ENCODE measurements around the gene EIF3F. TPM values are rescaled to one million over a fixed set of nuclear protein-coding genes. Genes with fewer than 3 reads are reported as not detected.

Gene EIF3F
- total and polyA plus RNA-seq, 10 of the 15 experiments (the other 5 are each of a cell fraction or from before 2014, with no cell fraction given) = 81.3 to 461 (median 213) TPM

DNA sequence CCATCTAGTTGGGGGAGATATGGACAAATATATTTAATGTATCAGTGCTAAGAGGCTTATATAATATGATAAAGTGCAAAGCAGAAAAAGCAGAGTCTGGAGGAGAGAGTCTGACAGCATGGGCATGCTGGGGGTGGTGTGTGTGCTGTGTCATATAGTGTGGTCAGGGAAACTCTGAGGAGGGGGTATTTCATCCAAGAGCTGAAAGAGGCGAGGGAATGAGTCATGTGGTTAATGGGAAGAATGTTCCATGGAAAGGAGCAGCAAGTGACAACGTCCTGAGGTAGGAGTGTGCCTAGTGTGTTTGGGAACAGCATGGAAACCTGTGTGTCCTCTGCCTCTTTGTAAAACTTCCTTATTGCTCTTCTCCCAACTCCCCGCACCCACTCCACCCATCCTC, 38.0 kb downstream of the EIF3F start:
- no peak for DNase-seq (ENCODE audit: low read depth, low spot score)
- H3K9me3 ChIP-seq (replicated peaks; ENCODE audit: control insufficient read depth, insufficient read depth, low read length) = no peaks in the 10 kb centered on the region
- 3% methylated on average over 3 of the region's 3 CpGs for WGBS (ENCODE audit: insufficient coverage, insufficient replicate concordance, low lambda C conversion rate, missing lambda C conversion rate)
- no peak overlapping the region for H3K4me2 ChIP-seq (ENCODE audit: control insufficient read depth, insufficient read depth)
- no peak overlapping the region for H3K4me3 ChIP-seq
- ChIA-PET CTCF (no interaction called here), RAD21 (ENCODE audit: unreplicated experiment) (no interaction called here), POLR2A (no interaction called here), SMC1A (ENCODE audit: uncharacterized antibody, unreplicated experiment) (no interaction called here)
- no peaks in the 10 kb centered on the region for H4K20me1 ChIP-seq (ENCODE audit: control insufficient read depth, insufficient read depth)
- no peaks in the 10 kb centered on the region for H3K36me3 ChIP-seq (ENCODE audit: control insufficient read depth in 2 of 2, insufficient read depth in 2 of 2, low read length in 1 of 2)
- no peaks in the 10 kb centered on the region for H3K79me2 ChIP-seq (ENCODE audit: control insufficient read depth, insufficient read depth, low read length)
- intact Hi-C loops (cut with micrococcal nuclease; ENCODE audit: unreplicated experiment) = no loop called here
- H3K27ac ChIP-seq (ENCODE audit: control insufficient read depth, insufficient read depth) = no peak overlapping the region
- in situ Hi-C loops (cut with MboI) = no loop called here
- H3K27me3 ChIP-seq (replicated peaks in 1 of 2; ENCODE audit: control insufficient read depth in 2 of 2, insufficient read depth in 2 of 2, low read length in 1 of 2) = peaks cover 0 to 2% of the 10 kb centered on the region in 2 experiments; a peak in 2 of 4 replicates
- no peak overlapping the region for H2AFZ ChIP-seq (ENCODE audit: control insufficient read depth, low read depth, low read length)
- no peaks in the 10 kb centered on the region for H3K4me1 ChIP-seq (ENCODE audit: control insufficient read depth, insufficient read depth, low read length)
- no TSS peak for BruUV-seq (replicated peaks)
- H3K9ac ChIP-seq (ENCODE audit: control insufficient read depth, insufficient read depth, low read length) = no peak overlapping the region
- FAIRE-seq = no peak
- no peak for ATAC-seq
- TF ChIP-seq ZNF622 (IDR thresholded peaks at IDR 0.05) (no peak), YBX1 (IDR thresholded peaks at IDR 0.05) (no peak), NRF1 (conservative IDR thresholded peaks at IDR 0.05; ENCODE audit: low read depth, low read length) (no peak), SMARCA5 (IDR thresholded peaks at IDR 0.05) (no peak), YY1 (IDR thresholded peaks at IDR 0.05; ENCODE audit: low read depth, low read length) (no peak), RELA (IDR thresholded peaks at IDR 0.05; ENCODE audit: borderline replicate concordance, partially characterized antibody) (no peak), RCOR1 (conservative IDR thresholded peaks at IDR 0.05; ENCODE audit: low read depth, low read length) (no peak), FOS (IDR thresholded peaks at IDR 0.05; ENCODE audit: borderline replicate concordance, extremely low read depth, insufficient read length) (no peak), ZNF217 (IDR thresholded peaks at IDR 0.05) (no peak)
- TF ChIP-seq, protein P1, sequence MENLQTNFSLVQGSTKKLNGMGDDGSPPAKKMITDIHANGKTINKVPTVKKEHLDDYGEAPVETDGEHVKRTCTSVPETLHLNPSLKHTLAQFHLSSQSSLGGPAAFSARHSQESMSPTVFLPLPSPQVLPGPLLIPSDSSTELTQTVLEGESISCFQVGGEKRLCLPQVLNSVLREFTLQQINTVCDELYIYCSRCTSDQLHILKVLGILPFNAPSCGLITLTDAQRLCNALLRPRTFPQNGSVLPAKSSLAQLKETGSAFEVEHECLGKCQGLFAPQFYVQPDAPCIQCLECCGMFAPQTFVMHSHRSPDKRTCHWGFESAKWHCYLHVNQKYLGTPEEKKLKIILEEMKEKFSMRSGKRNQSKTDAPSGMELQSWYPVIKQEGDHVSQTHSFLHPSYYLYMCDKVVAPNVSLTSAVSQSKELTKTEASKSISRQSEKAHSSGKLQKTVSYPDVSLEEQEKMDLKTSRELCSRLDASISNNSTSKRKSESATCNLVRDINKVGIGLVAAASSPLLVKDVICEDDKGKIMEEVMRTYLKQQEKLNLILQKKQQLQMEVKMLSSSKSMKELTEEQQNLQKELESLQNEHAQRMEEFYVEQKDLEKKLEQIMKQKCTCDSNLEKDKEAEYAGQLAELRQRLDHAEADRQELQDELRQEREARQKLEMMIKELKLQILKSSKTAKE (IDR thresholded peaks at IDR 0.05; ENCODE audit: low read depth, poor library complexity, severe bottlenecking) = no peak
- TF ChIP-seq, protein P2, sequence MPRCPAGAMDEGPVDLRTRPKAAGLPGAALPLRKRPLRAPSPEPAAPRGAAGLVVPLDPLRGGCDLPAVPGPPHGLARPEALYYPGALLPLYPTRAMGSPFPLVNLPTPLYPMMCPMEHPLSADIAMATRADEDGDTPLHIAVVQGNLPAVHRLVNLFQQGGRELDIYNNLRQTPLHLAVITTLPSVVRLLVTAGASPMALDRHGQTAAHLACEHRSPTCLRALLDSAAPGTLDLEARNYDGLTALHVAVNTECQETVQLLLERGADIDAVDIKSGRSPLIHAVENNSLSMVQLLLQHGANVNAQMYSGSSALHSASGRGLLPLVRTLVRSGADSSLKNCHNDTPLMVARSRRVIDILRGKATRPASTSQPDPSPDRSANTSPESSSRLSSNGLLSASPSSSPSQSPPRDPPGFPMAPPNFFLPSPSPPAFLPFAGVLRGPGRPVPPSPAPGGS (IDR thresholded peaks at IDR 0.05; ENCODE audit: borderline replicate concordance, insufficient read depth, low read depth, low read length, poor library complexity, severe bottlenecking) = no peak
- TF ChIP-seq, protein P3, sequence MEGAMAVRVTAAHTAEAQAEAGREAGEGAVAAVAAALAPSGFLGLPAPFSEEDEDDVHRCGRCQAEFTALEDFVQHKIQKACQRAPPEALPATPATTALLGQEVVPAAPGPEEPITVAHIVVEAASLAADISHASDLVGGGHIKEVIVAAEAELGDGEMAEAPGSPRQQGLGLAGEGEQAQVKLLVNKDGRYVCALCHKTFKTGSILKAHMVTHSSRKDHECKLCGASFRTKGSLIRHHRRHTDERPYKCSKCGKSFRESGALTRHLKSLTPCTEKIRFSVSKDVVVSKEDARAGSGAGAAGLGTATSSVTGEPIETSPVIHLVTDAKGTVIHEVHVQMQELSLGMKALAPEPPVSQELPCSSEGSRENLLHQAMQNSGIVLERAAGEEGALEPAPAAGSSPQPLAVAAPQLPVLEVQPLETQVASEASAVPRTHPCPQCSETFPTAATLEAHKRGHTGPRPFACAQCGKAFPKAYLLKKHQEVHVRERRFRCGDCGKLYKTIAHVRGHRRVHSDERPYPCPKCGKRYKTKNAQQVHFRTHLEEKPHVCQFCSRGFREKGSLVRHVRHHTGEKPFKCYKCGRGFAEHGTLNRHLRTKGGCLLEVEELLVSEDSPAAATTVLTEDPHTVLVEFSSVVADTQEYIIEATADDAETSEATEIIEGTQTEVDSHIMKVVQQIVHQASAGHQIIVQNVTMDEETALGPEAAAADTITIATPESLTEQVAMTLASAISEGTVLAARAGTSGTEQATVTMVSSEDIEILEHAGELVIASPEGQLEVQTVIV (IDR thresholded peaks at IDR 0.05; ENCODE audit: borderline replicate concordance, partially characterized antibody) = no peak
- TF ChIP-seq, protein P4, sequence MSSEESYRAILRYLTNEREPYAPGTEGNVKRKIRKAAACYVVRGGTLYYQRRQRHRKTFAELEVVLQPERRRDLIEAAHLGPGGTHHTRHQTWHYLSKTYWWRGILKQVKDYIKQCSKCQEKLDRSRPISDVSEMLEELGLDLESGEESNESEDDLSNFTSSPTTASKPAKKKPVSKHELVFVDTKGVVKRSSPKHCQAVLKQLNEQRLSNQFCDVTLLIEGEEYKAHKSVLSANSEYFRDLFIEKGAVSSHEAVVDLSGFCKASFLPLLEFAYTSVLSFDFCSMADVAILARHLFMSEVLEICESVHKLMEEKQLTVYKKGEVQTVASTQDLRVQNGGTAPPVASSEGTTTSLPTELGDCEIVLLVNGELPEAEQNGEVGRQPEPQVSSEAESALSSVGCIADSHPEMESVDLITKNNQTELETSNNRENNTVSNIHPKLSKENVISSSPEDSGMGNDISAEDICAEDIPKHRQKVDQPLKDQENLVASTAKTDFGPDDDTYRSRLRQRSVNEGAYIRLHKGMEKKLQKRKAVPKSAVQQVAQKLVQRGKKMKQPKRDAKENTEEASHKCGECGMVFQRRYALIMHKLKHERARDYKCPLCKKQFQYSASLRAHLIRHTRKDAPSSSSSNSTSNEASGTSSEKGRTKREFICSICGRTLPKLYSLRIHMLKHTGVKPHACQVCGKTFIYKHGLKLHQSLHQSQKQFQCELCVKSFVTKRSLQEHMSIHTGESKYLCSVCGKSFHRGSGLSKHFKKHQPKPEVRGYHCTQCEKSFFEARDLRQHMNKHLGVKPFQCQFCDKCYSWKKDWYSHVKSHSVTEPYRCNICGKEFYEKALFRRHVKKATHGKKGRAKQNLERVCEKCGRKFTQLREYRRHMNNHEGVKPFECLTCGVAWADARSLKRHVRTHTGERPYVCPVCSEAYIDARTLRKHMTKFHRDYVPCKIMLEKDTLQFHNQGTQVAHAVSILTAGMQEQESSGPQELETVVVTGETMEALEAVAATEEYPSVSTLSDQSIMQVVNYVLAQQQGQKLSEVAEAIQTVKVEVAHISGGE (CRISPR knock-in tag; IDR thresholded peaks at IDR 0.05) = no peak
- TF ChIP-seq, protein P5, sequence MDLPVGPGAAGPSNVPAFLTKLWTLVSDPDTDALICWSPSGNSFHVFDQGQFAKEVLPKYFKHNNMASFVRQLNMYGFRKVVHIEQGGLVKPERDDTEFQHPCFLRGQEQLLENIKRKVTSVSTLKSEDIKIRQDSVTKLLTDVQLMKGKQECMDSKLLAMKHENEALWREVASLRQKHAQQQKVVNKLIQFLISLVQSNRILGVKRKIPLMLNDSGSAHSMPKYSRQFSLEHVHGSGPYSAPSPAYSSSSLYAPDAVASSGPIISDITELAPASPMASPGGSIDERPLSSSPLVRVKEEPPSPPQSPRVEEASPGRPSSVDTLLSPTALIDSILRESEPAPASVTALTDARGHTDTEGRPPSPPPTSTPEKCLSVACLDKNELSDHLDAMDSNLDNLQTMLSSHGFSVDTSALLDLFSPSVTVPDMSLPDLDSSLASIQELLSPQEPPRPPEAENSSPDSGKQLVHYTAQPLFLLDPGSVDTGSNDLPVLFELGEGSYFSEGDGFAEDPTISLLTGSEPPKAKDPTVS (IDR thresholded peaks at IDR 0.05; ENCODE audit: low read depth, low read length) = no peak
